OCI-LY1 (cell line): Measurements from ENCODE around the gene CHRNB1.

Source experiments
- EZH2 ChIP-seq: fragments of 200-600 bp; sonication (generic), shearing (Covaris generic); IDR thresholded peaks from 2 replicates; pipeline ENCODE4 v1.8.0; 2017; ENCODE audit warnings: borderline replicate concordance, mixed run types, mild to moderate bottlenecking, antibody characterized with exemption, low read length, moderate library complexity, mixed read lengths
- TF ChIP-seq, protein P1 (sequence below): fragments of 200-600 bp; sonication (generic), shearing (Covaris generic); IDR thresholded peaks from 2 replicates; pipeline ENCODE4 v1.5.1; 2017; ENCODE audit warnings: mild to moderate bottlenecking, antibody characterized with exemption, low read length, moderate library complexity, mixed read lengths

DNA sequence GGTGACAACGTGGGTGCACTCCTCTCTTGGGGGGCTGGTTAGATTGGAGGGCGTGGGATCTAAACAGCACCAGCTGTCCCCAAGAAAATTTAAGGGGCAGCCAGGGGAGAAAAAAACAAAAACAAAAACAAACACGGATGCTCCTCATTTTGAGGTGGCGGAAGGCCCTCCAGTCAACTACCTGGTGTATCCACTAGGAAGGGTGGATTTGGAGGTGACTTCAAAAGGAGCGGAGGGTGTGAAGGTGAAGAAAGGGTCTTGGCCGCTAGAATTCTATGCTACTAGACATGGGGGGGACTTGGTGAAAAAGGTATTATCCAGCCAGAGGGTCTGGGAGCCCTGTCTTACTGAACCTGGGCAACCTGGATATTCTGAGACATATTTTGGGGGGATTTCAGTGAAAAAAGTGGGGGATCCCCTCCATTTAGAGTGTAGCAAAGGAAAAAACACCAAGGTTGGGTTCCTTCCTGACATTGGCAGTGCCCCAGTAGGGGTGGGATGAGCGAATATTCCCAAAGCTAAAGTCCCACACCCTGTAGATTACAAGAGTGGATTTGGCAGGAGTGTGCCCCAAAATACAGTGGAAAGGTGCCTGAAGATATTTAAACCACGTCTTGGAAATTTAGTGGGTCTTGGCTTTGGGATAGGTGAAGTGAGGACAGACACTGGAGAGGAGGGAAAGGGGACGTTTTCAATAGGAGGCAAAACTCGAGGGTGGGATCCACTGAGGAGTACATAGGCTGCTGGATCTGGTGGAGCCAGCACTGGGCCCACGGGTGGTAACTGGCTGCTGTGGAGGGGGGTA is 6.0 kb upstream of the CHRNB1 start:
- TF ChIP-seq, protein P1, sequence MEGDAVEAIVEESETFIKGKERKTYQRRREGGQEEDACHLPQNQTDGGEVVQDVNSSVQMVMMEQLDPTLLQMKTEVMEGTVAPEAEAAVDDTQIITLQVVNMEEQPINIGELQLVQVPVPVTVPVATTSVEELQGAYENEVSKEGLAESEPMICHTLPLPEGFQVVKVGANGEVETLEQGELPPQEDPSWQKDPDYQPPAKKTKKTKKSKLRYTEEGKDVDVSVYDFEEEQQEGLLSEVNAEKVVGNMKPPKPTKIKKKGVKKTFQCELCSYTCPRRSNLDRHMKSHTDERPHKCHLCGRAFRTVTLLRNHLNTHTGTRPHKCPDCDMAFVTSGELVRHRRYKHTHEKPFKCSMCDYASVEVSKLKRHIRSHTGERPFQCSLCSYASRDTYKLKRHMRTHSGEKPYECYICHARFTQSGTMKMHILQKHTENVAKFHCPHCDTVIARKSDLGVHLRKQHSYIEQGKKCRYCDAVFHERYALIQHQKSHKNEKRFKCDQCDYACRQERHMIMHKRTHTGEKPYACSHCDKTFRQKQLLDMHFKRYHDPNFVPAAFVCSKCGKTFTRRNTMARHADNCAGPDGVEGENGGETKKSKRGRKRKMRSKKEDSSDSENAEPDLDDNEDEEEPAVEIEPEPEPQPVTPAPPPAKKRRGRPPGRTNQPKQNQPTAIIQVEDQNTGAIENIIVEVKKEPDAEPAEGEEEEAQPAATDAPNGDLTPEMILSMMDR: no peak
- no peak for TF ChIP-seq EZH2
